Activated T-helper 1 cell treated with anti-CD3 and anti-CD28 coated beads, Interleukin-12 subunit alpha, Interleukin-12 subunit beta, Interleukin-2, Interleukin-4 antibody, amounts not matched to agents 30 ng/mL and 10 ng/mL and 1 ng/mL, durations not matched to agents 14 hours and 24 hours and 36 hours (primary cell): ENCODE measurements around the gene YBX2. TPM values are rescaled to one million over a fixed set of nuclear protein-coding genes. Genes with fewer than 3 reads are reported as not detected.
A peak's percentile ranks its signal among the peaks of the same experiment; 100 is the strongest.

Experiments
- DNase-seq: peaks from one replicate; pipeline ENCODE4 v3.0.0; 2021; ENCODE audit warnings: low spot score
- H3K27ac Mint-ChIP-seq: one replicate; pipeline ENCODE4 v1.8.0; 2021; ENCODE audit warnings: mild to moderate bottlenecking, mixed read lengths
- H3K27me3 Mint-ChIP-seq: one replicate; pipeline ENCODE4 v1.8.0; 2022; ENCODE audit warnings: mild to moderate bottlenecking, moderate library complexity, mixed read lengths; ENCODE audit not compliant: insufficient read depth
- H3K36me3 Mint-ChIP-seq: one replicate; pipeline ENCODE4 v1.8.0; 2021; ENCODE audit warnings: low read depth, mixed read lengths
- H3K4me1 Mint-ChIP-seq: one replicate; pipeline ENCODE4 v1.8.0; 2021; ENCODE audit warnings: low read depth, mixed read lengths
- H3K4me3 Mint-ChIP-seq: one replicate; pipeline ENCODE4 v1.8.0; 2021; ENCODE audit warnings: mild to moderate bottlenecking, moderate library complexity, mixed read lengths
- H3K9me3 Mint-ChIP-seq: one replicate; pipeline ENCODE4 v1.8.0; 2021; ENCODE audit warnings: mixed read lengths
- intact Hi-C: fragments of 100-400 bp; cut with micrococcal nuclease; formaldehyde crosslinking; loops from one replicate; pipeline ENCODE4 v1.15.1; 2024
- total RNA-seq: library from RNA; stranded (reverse); gene quantifications from 2 replicates; pipeline ENCODE4 v1.2.3, GENCODE V29; 2022

Gene YBX2
- total RNA-seq, 1 donor from 2014 or later: 0.36 TPM

DNA sequence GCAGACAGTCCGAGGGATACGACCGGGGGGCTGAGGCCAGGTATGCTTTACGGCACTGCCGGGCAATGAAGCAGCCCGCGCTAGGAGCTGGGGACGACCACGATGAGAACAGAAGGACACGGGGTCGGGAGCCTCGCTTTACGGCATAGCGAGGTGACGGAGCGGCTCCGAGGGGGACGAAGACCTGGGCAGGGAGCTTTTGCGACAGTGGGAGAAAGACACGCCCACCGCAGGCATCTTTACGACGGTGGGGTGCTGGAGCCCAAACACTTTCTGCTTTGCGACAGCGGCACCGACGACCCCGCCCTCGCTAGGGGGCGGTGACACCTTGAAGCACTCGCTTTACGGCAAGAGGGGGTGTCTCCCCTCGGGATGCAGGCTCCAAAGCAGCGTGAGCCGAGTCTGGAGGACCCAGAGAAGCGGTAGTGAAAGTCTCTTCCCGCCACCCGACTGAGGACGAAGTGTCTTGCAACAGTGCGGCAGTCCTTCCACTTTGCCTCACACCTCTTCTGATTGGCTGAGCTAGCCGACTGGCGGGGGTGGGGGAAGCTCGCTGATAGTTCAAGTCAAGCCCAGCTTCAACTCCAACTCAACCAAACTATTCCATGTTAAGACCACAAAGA is 35.0 kb upstream of the YBX2 start:
- Mint-ChIP-seq H3K27ac (peak overlapping the region; percentile 94), H3K4me1 (peaks cover 38% of the 10 kb centered on the region), H3K9me3 (no peaks in the 10 kb centered on the region), H3K27me3 (no peaks in the 10 kb centered on the region), H3K4me3 (peak overlapping the region; percentile 93), H3K36me3 (no peaks in the 10 kb centered on the region)
- intact Hi-C loops: loop anchor here (1.0 to 2.0 kb wide), 10 partner anchors 8 to 357 kb away; partner anchors contain the start of genes EIF5A, GPS2, PLSCR3 and POLR2A
- DNase-seq: peak; percentile 94

DNA sequence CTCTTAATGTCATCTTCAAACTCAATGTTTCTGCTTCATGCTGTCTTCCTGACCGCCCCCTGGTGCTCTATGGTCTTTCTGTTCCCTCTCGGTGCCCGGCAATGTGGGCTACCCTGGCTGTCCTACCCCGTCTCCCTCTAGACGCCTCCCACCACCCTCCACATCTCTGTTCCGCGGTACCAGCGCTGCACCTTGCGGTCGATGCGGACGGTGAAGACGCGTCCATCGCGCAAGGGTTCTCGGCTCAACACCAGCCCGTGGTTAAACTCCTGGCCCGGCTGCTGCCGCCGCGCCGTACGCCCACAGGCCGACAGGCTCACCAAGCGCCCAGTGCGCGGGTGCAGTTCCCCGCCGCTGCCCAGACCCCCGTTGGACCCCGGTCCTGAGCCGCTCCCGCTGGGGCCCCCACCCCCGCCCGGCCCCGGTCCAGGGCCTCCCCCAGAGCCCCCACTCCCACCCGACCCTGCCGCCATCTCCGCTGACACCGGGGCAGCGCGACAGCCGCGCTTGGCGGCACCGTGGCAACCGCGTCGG is 34.5 kb upstream of the YBX2 start, which contains the start of gene NEURL4:
TSS of gene NEURL4 (minus strand) at position 496 of the 534 bp plus-strand sequence. CDS start at position 473, 23 bp downstream.
- Mint-ChIP-seq H3K27ac (peak within 1 kb of the TSS; percentile 94), H3K36me3 (no peaks in the 10 kb centered on the region), H3K4me3 (peak within 1 kb of the TSS; percentile 97), H3K27me3 (no peaks in the 10 kb centered on the region), H3K9me3 (no peaks in the 10 kb centered on the region), H3K4me1 (peaks cover 38% of the 10 kb centered on the region)
- no peak for DNase-seq
- intact Hi-C loops: loop anchor here (1.0 to 2.0 kb wide), 10 partner anchors 8 to 357 kb away; partner anchors contain the start of genes EIF5A, GPS2, PLSCR3 and POLR2A

DNA sequence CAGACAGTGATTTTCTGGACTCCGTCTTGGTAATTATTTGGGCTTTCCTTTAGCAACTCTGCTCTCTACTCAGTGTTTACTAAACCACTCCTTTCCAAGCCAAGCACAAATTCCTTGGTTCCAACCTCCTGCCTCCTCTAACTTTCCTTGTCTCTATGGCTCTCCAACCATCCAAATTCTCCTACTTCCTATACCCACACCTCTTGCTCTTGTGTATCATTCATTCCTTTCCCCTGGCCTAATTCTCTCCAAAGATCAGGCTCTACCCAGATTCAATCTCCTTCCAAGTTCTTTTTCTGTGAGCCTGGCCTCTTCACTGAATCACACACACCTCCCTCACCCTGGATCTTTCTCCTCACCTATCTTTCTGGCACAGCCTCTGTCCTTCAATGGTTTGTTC is 33.6 kb upstream of the YBX2 start:
- peak overlapping the region; percentile 97 for H3K4me3 Mint-ChIP-seq
- DNase-seq: no peak
- H3K36me3 Mint-ChIP-seq: peaks cover 3% of the 10 kb centered on the region
- H3K9me3 Mint-ChIP-seq: no peaks in the 10 kb centered on the region
- peaks cover 38% of the 10 kb centered on the region for H3K4me1 Mint-ChIP-seq
- peak overlapping the region; percentile 62 for H3K27ac Mint-ChIP-seq
- intact Hi-C loops: loop anchor here (2.0 kb wide), 1 partner anchor 67 kb away; the partner anchor contains the start of gene PLSCR3
- no peaks in the 10 kb centered on the region for H3K27me3 Mint-ChIP-seq

DNA sequence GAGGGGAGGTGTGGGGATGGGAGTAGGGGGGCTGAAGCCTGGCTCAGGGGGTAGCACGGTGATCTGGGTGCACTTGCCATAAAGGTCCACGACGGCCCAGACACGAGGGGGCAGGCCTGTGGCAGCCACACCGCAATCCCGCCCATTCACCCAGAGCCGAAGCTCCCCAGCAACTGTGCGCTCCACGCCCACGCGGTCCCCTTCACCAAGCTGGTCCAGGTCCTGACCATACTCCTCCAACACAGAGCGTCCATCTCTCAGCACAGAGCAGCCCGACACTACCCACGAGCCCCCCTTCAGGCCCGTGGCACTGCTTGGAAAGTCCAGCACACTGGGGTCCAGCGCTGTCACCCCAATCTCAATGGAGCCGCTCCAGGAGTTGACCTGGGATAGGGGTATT is 33.1 kb upstream of the YBX2 start:
- intact Hi-C loops: no loop called here
- Mint-ChIP-seq H3K4me1 (peaks cover 33% of the 10 kb centered on the region), H3K9me3 (no peaks in the 10 kb centered on the region), H3K4me3 (peak overlapping the region; percentile 57), H3K27ac (no peak overlapping the region), H3K36me3 (peaks cover 3% of the 10 kb centered on the region), H3K27me3 (no peaks in the 10 kb centered on the region)
- no peak for DNase-seq

DNA sequence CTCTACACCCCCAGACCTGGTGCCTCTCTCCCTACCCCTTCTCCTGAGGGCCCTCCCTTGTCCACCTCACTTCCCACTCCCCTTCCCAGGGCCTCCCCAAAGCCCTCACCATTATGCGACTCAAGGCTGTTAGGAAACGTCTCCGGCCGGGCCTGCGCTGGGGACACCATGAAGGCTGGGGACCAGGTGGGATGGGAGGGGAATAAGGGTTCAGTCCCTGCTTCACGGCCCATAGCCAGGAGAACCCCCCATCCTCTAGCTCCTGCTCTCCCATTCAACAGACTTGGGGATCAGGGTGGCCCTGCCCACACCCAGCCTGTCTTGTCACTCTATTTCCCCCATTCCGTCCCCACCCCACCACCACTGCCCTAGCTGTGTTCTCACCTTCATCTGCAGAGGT is 32.6 kb upstream of the YBX2 start:
- Mint-ChIP-seq H3K27ac (no peak overlapping the region), H3K27me3 (no peaks in the 10 kb centered on the region), H3K36me3 (peaks cover 7% of the 10 kb centered on the region), H3K4me1 (peaks cover 29% of the 10 kb centered on the region), H3K9me3 (no peaks in the 10 kb centered on the region), H3K4me3 (no peak overlapping the region)
- no peak for DNase-seq
- intact Hi-C loops: no loop called here

DNA sequence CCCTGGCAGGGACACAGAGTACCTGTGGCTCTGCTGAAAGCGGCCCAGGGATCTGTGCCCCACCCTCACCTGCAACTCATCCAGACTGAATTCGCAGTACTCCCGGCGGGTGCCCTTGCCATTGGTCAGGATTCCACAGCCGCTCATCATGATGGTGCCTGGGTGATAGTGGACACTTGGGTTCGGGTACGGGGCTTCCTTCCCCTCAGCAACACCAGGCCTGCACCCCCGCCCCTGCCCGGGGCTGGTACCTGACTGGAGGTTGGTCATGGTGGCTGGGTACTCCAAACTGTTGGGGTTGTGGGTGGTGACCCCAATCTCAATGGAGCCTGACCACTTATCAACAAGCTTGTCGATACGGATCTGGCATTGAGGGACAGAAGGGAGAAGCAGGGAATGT is 31.7 kb upstream of the YBX2 start:
- Mint-ChIP-seq H3K9me3 (no peaks in the 10 kb centered on the region), H3K4me1 (peaks cover 28% of the 10 kb centered on the region), H3K27me3 (no peaks in the 10 kb centered on the region), H3K4me3 (peak overlapping the region; percentile 15), H3K27ac (no peak overlapping the region), H3K36me3 (peaks cover 15% of the 10 kb centered on the region)
- DNase-seq: no peak
- intact Hi-C loops: no loop called here

DNA sequence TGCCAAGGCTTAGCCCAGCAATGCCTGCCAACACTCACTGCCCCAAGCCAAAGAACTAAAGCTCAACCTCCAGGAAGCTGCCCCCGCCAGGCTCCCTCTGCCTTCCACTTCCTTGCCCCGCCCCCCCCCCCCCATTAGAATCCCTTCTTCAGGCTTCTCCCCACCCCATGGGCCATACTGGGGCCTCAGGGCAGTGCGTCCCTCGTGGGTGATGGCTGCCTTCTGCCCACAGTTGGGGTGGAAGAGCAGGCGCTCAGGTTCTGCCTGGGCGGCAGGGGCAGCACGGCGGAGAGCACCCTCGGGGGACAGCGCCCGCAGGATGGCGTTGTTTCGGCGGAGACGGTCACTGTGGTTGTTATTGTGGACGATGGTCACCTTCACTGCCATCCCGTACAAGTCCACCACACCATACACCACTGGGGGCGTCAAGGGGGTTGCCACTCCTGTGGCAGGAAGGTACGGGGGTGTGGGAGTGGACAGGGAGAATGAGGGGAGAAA is 30.6 kb upstream of the YBX2 start:
- Mint-ChIP-seq H3K27ac (no peak overlapping the region), H3K27me3 (no peaks in the 10 kb centered on the region), H3K4me3 (peak overlapping the region; percentile 33), H3K4me1 (peaks cover 20% of the 10 kb centered on the region), H3K9me3 (no peaks in the 10 kb centered on the region), H3K36me3 (peaks cover 19% of the 10 kb centered on the region)
- intact Hi-C loops: no loop called here
- DNase-seq: no peak

DNA sequence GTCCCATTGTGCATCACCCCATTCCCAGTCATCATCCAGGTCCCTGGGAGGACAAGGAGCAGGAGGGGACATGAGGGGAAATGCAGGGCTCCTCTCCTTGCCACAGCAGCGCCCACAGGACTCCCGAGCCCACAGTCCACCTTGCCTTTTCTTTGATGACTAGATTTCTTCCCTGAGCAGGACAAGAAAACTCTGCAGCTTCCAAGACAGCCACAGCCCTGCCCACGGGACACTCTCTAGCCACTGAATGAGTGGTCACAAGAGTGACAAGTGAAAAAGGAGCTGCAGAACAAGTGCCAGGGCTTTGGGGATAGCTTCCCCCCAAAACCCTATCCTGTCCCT is 30.0 kb upstream of the YBX2 start:
- Mint-ChIP-seq H3K4me3 (no peak overlapping the region), H3K27me3 (no peaks in the 10 kb centered on the region), H3K9me3 (no peaks in the 10 kb centered on the region), H3K4me1 (peaks cover 14% of the 10 kb centered on the region), H3K36me3 (peaks cover 19% of the 10 kb centered on the region), H3K27ac (no peak overlapping the region)
- DNase-seq: no peak
- intact Hi-C loops: loop anchor here (1.0 kb wide), 1 partner anchor 21 kb away; no protein-coding TSS in a partner anchor

DNA sequence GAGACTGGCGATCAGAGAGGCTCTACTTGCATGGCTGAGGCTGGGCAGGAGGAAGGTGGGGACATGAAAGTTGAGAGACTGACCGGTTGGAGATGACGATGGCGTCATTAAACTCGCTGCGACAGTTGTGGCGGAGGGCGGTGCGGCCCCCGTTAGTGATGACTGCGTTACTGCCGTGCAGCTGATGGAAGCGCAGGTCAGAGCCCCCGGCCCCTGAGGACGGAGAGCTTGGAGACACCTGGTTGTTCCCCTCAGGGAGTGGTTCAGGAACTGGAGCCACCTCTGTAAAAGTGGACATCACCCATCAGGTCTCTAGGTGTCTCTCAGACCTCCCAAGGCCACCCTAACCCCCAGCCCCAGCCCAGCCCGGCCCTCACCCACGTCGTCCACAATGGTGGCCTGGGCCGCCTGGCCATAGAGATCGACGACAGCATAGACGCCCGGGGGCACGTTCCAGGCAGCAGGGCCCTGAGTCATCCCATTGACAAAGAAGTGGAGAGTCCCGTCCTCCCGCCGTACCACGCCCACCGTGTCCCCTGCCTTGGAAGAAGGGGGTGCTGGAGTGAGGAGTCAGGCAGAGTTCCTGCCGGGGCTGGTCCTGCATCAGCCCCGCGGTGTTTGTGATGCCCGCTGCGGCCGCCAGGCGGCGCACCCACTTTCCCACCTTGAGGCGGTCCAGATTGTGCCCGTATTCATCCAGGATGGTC is 29.4 kb upstream of the YBX2 start:
- Mint-ChIP-seq H3K27ac (no peak overlapping the region), H3K4me3 (no peak overlapping the region), H3K4me1 (peaks cover 14% of the 10 kb centered on the region), H3K27me3 (no peaks in the 10 kb centered on the region), H3K36me3 (peaks cover 21% of the 10 kb centered on the region), H3K9me3 (no peaks in the 10 kb centered on the region)
- peak; percentile 62 for DNase-seq
- intact Hi-C loops: loop anchor here (1.0 kb wide), 1 partner anchor 21 kb away; no protein-coding TSS in a partner anchor

DNA sequence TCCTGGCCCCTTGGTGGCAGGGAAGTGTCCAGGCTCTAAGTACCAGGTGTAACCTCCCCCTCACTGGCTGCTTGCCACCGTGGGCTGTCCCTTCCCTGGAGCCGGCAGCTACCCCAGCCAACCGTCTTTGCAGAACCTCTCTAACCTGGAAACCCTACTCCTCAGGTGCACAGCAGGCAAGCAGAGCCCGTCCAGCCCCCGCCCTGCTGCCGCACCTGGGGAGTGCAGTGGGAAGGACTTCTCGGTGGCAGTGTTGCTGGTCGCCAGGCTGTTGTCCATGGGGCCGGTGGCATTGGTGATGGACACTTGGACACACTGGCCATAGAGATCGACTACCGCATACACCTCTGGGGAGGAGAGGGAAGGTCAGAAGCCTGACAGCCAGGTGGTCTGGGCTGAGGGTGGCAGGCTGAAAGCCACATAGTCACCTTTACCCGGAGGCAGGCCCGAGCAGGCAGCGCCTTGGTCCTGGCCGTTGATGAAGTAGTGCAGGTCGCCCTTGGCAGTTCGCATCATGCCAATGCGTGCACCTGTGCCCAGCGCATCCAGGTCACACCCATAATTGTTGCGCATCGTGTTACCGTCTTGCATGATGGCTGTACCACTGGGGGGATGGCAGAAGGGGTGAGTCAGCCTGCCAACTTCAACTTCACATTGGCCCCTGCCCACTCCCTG is 28.2 kb upstream of the YBX2 start:
- intact Hi-C loops: no loop called here
- H3K9me3 Mint-ChIP-seq: no peaks in the 10 kb centered on the region
- peaks cover 2% of the 10 kb centered on the region for H3K4me1 Mint-ChIP-seq
- peaks cover 27% of the 10 kb centered on the region for H3K36me3 Mint-ChIP-seq
- H3K27me3 Mint-ChIP-seq: no peaks in the 10 kb centered on the region
- H3K4me3 Mint-ChIP-seq: no peak overlapping the region
- H3K27ac Mint-ChIP-seq: no peak overlapping the region
- DNase-seq: no peak

DNA sequence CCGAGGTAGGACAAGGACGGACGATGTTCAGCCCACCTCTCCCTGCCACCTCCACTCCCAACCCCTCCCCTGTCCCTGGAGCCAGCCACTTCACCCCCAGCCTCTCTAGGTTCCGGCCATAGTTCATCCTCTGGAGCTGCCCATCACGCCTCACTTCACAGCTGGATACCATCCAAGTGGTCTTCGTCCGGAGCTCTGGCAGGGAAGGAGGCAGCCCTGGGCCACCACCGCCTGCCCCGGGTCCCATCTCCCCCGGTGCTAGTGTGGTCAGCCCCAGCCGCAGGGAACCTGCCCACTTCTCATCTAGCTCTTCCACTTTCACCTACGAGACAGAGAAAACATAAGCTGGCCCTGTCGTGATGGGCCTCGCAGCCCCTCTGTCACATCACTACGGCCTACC is 27.0 kb upstream of the YBX2 start:
- H3K36me3 Mint-ChIP-seq: peaks cover 31% of the 10 kb centered on the region
- H3K27ac Mint-ChIP-seq: no peak overlapping the region
- no peak for DNase-seq
- no peaks in the 10 kb centered on the region for H3K27me3 Mint-ChIP-seq
- intact Hi-C loops: no loop called here
- peaks cover 1% of the 10 kb centered on the region for H3K4me1 Mint-ChIP-seq
- no peak overlapping the region for H3K4me3 Mint-ChIP-seq
- no peaks in the 10 kb centered on the region for H3K9me3 Mint-ChIP-seq

DNA sequence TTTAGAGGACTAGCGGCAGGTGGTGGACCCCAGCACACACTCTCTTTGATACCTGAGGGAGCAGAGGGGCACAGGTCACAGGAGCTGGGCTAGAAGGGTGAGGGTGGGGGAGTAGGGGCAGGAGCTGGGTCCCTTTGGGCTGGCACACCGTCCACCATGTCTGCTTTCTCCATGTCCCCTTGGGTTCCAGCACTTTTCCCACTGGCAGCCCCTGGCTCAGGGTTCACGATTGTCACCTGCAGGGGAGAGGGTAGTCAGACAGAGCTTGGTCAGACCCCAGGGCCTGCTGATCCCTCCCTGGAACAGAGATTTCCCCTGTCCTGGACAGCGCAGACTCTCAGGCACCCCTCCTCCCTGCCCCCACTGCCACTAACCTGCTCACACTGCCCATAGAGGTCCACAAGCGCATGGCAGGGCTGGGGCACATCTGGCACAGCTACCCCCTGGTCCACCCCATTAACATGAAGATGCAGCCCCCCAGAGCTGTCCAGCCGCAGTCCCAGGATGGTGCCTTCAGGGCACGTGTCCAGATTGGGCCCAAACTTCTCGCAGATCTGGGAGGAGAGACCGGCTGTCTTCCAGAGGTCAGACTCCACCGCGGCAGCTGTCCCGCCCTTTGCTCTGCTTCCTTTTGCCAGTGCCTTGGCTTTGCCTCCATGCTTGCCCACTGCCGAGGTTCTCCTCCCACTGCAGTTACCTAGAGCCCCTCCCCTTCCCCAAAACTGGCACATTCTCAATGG is 23.9 kb upstream of the YBX2 start:
- intact Hi-C loops: no loop called here
- H3K27me3 Mint-ChIP-seq: no peaks in the 10 kb centered on the region
- no peaks in the 10 kb centered on the region for H3K9me3 Mint-ChIP-seq
- H3K4me3 Mint-ChIP-seq: no peak overlapping the region
- peaks cover 43% of the 10 kb centered on the region for H3K36me3 Mint-ChIP-seq
- DNase-seq: no peak
- peaks cover 19% of the 10 kb centered on the region for H3K4me1 Mint-ChIP-seq
- peak overlapping the region; percentile 55 for H3K27ac Mint-ChIP-seq
